Measurements from ENCODE around the gene SRRM1. TPM values are rescaled to one million over a fixed set of nuclear protein-coding genes. Genes with fewer than 3 reads are reported as not detected.
"Not testable (repeated sequence)": the region's sequence is repeated elsewhere in the genome, so short reads cannot be mapped to it uniquely, and the experiment has no call there.

The SRRM1 gene
- polyA plus RNA-seq, 1 donor: 83.5 TPM

GRCh38 chr1:24715658-24716057 lies 72.6 kb downstream of the SRRM1 start:
- DNase-seq (ENCODE audit: low read depth): no peak

GRCh38 chr1:24717887-24718650 lies 75.0 kb downstream of the SRRM1 start:
- no peak for DNase-seq (ENCODE audit: low read depth)

- DNase-seq (ENCODE audit: low read depth): no peak
Measured at GRCh38 chr1:24720152-24720551, 77.0 kb downstream of the SRRM1 start.

- DNase-seq (ENCODE audit: low read depth): no peak
Measured at GRCh38 chr1:24721533-24721932, 78.4 kb downstream of the SRRM1 start.

- not testable (repeated sequence) for DNase-seq (ENCODE audit: low read depth)
Measured at GRCh38 chr1:24722073-24723035, 79.3 kb downstream of the SRRM1 start.

Other genes starting within 250 kb of the SRRM1 start
- 1.8 TPM for gene STPG1, start 229.5 kb upstream of the SRRM1 start, polyA plus RNA-seq (ENCODE audit: insufficient read length)
- gene NIPAL3, start 227.5 kb upstream of the SRRM1 start, polyA plus RNA-seq (ENCODE audit: insufficient read length): 4.4 TPM
- 1.8 TPM for gene RCAN3, start 140.5 kb upstream of the SRRM1 start, polyA plus RNA-seq (ENCODE audit: insufficient read length)
- 0.04 TPM for gene NCMAP, start 87.2 kb upstream of the SRRM1 start, polyA plus RNA-seq (ENCODE audit: insufficient read length)
- 115 TPM for gene CLIC4, start 102.1 kb downstream of the SRRM1 start, polyA plus RNA-seq (ENCODE audit: insufficient read length)

Data from forelimb muscle (tissue), 1 donor.